ENCODE data around the gene UHMK1. TPM values are rescaled to one million over a fixed set of nuclear protein-coding genes. Genes with fewer than 3 reads are reported as not detected.

The UHMK1 gene
- total RNA-seq, 1 donor = 51.4 TPM

GRCh38 chr1:162463021-162463420 lies 34.6 kb upstream of the UHMK1 start:
- H3K36me3 ChIP-seq (ENCODE audit: insufficient read depth, low read length) = no peaks in the 10 kb centered on the region
- H4K20me1 ChIP-seq (ENCODE audit: insufficient read depth, low read length) = no peaks in the 10 kb centered on the region
- TF ChIP-seq CTCF (IDR thresholded peaks at IDR 0.05; ENCODE audit: extremely low read depth, low read depth, low read length) = no peak
- H3K27me3 ChIP-seq (ENCODE audit: insufficient read depth, low read length) = no peaks in the 10 kb centered on the region
- no peaks in the 10 kb centered on the region for H3K4me1 ChIP-seq (ENCODE audit: insufficient read depth, low read length)
- H3K9me3 ChIP-seq (ENCODE audit: low read depth, low read length) = no peaks in the 10 kb centered on the region
- no peak overlapping the region for H3K27ac ChIP-seq (ENCODE audit: low read depth, low read length)
- no peak overlapping the region for H3K4me2 ChIP-seq (ENCODE audit: insufficient read depth, low read length)
- H3K4me3 ChIP-seq (ENCODE audit: insufficient read depth, low read length) = no peak overlapping the region
- H2AFZ ChIP-seq (ENCODE audit: low read length) = no peak overlapping the region
- no peaks in the 10 kb centered on the region for H3K79me2 ChIP-seq (ENCODE audit: insufficient read depth, low read length)
- DNase-seq (ENCODE audit: insufficient read length, low spot score, missing footprints) = no peak

- Histone ChIP-seq H2AFZ (ENCODE audit: low read length) (no peak overlapping the region), H4K20me1 (ENCODE audit: insufficient read depth, low read length) (no peaks in the 10 kb centered on the region), H3K4me1 (ENCODE audit: insufficient read depth, low read length) (no peaks in the 10 kb centered on the region), H3K27me3 (ENCODE audit: insufficient read depth, low read length) (peaks cover 7% of the 10 kb centered on the region), H3K4me2 (ENCODE audit: insufficient read depth, low read length) (no peak overlapping the region), H3K36me3 (ENCODE audit: insufficient read depth, low read length) (no peaks in the 10 kb centered on the region), H3K4me3 (ENCODE audit: insufficient read depth, low read length) (no peak overlapping the region), H3K79me2 (ENCODE audit: insufficient read depth, low read length) (no peaks in the 10 kb centered on the region), H3K27ac (ENCODE audit: low read depth, low read length) (no peak overlapping the region), H3K9me3 (ENCODE audit: low read depth, low read length) (no peaks in the 10 kb centered on the region)
- peak; percentile 27 for DNase-seq (ENCODE audit: insufficient read length, low spot score, missing footprints)
- TF ChIP-seq CTCF (IDR thresholded peaks at IDR 0.05; ENCODE audit: extremely low read depth, low read depth, low read length) = no peak
Measured at GRCh38 chr1:162466797-162467196, 30.8 kb upstream of the UHMK1 start.

GRCh38 chr1:162470216-162470615 lies 27.4 kb upstream of the UHMK1 start:
- no peak overlapping the region for H2AFZ ChIP-seq (ENCODE audit: low read length)
- DNase-seq (ENCODE audit: insufficient read length, low spot score, missing footprints) = no peak
- no peak for TF ChIP-seq CTCF (IDR thresholded peaks at IDR 0.05; ENCODE audit: extremely low read depth, low read depth, low read length)
- no peak overlapping the region for H3K27ac ChIP-seq (ENCODE audit: low read depth, low read length)
- H3K4me1 ChIP-seq (ENCODE audit: insufficient read depth, low read length) = no peaks in the 10 kb centered on the region
- H3K27me3 ChIP-seq (ENCODE audit: insufficient read depth, low read length) = peaks cover 10% of the 10 kb centered on the region
- no peaks in the 10 kb centered on the region for H3K36me3 ChIP-seq (ENCODE audit: insufficient read depth, low read length)
- no peaks in the 10 kb centered on the region for H4K20me1 ChIP-seq (ENCODE audit: insufficient read depth, low read length)
- no peaks in the 10 kb centered on the region for H3K9me3 ChIP-seq (ENCODE audit: low read depth, low read length)
- H3K4me3 ChIP-seq (ENCODE audit: insufficient read depth, low read length) = no peak overlapping the region
- H3K79me2 ChIP-seq (ENCODE audit: insufficient read depth, low read length) = no peaks in the 10 kb centered on the region
- no peak overlapping the region for H3K4me2 ChIP-seq (ENCODE audit: insufficient read depth, low read length)

GRCh38 chr1:162471290-162471853 lies 26.2 kb upstream of the UHMK1 start:
- H3K79me2 ChIP-seq (ENCODE audit: insufficient read depth, low read length) = no peaks in the 10 kb centered on the region
- no peak overlapping the region for H3K4me2 ChIP-seq (ENCODE audit: insufficient read depth, low read length)
- H3K27ac ChIP-seq (ENCODE audit: low read depth, low read length) = no peak overlapping the region
- no peaks in the 10 kb centered on the region for H4K20me1 ChIP-seq (ENCODE audit: insufficient read depth, low read length)
- H3K9me3 ChIP-seq (ENCODE audit: low read depth, low read length) = no peaks in the 10 kb centered on the region
- H3K4me1 ChIP-seq (ENCODE audit: insufficient read depth, low read length) = no peaks in the 10 kb centered on the region
- no peak overlapping the region for H3K4me3 ChIP-seq (ENCODE audit: insufficient read depth, low read length)
- no peaks in the 10 kb centered on the region for H3K36me3 ChIP-seq (ENCODE audit: insufficient read depth, low read length)
- peaks cover 10% of the 10 kb centered on the region for H3K27me3 ChIP-seq (ENCODE audit: insufficient read depth, low read length)
- DNase-seq (ENCODE audit: insufficient read length, low spot score, missing footprints) = no peak
- no peak overlapping the region for H2AFZ ChIP-seq (ENCODE audit: low read length)
- TF ChIP-seq CTCF (IDR thresholded peaks at IDR 0.05; ENCODE audit: extremely low read depth, low read depth, low read length) = no peak

All from osteoblast (primary cell).